BLaER1 treated with 17β-estradiol and CSF1 and Interleukin-3, amounts not matched to agents 10 nM and 100 nM (cell line): Measurements from ENCODE around the gene IFI30.

Experiments used
- H3K27ac ChIP-seq, 11 experiments: shearing (Covaris generic); formaldehyde crosslinking; 2 replicates each; pipeline ENCODE4 v1.8.1; 2022
- H3K27me3 ChIP-seq, 11 experiments: shearing (Covaris generic); formaldehyde crosslinking; 2 replicates each; pipeline ENCODE4 v1.8.1; 2022
- H3K36me3 ChIP-seq, 11 experiments: shearing (Covaris generic); formaldehyde crosslinking; 2 replicates each; pipeline ENCODE4 v1.8.1; 2022
- H3K4me1 ChIP-seq, 10 experiments: shearing (Covaris generic); formaldehyde crosslinking; 2 replicates each; pipeline ENCODE4 v1.8.1; 2022
- H3K4me2 ChIP-seq, 11 experiments: shearing (Covaris generic); formaldehyde crosslinking; 2 replicates each; pipeline ENCODE4 v1.8.1; 2022
- H3K4me3 ChIP-seq, 10 experiments: shearing (Covaris generic); formaldehyde crosslinking; 2 replicates each; pipeline ENCODE4 v1.8.1; 2022
- H3K9ac ChIP-seq, 11 experiments: shearing (Covaris generic); formaldehyde crosslinking; 2 replicates each; pipeline ENCODE4 v1.8.1; 2022
- H3K9me3 ChIP-seq, 11 experiments: shearing (Covaris generic); formaldehyde crosslinking; replicated peaks in 1 of 11; 2 replicates each; pipeline ENCODE4 v1.8.1; 2022
- H4K20me1 ChIP-seq, 11 experiments: shearing (Covaris generic); formaldehyde crosslinking; 2 replicates each; pipeline ENCODE4 v1.8.1; 2022
- Cebpa-rat ChIP-seq, 11 experiments: shearing (Covaris generic); IDR thresholded peaks; 2 replicates each; pipeline ENCODE4 v1.8.1; 2022

Gene IFI30

DNA sequence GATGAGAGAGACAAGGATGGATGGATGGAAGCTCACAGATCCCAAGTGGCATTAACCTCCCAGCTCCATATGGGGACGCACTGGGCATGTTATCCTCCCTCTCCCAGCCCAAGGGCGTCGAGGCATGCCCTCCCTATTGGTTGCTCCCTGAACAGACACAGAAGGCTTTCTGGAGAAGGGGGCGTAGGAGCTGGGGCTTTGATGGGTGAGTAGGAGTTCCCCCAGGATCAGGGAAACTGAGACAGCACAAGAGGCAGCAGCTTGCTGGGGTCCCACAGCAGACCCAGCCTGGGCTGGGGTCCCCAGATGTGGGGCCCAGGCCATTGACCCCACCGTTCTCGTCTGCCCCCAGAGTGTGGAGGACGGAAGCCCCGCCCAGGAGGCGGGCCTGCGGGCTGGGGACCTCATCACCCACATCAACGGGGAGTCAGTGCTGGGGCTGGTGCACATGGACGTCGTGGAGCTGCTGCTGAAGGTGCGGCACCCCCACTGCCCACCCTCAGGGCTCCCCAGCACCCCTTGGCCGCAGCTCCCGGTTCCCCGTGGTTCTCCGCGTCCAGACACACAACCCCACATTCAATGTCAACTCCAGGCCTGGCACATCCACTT, 28.1 kb upstream of the IFI30 start:
- no peak for TF ChIP-seq Cebpa-rat (IDR thresholded peaks at IDR 0.05)
- Histone ChIP-seq H3K36me3 (peaks cover 78 to 99% (median 85%) of the 10 kb centered on the region in 11 experiments), H3K27me3 (no peaks in the 10 kb centered on the region), H3K4me1 (no peaks in the 10 kb centered on the region), H3K4me3 (no peak overlapping the region), H3K27ac (no peak overlapping the region), H3K9ac (no peak overlapping the region), H3K4me2 (no peak overlapping the region), H4K20me1 (peaks cover 0 to 4% (median 0%) of the 10 kb centered on the region in 11 experiments; a peak in 3 of 22 replicates), H3K9me3 (no peaks in the 10 kb centered on the region)

DNA sequence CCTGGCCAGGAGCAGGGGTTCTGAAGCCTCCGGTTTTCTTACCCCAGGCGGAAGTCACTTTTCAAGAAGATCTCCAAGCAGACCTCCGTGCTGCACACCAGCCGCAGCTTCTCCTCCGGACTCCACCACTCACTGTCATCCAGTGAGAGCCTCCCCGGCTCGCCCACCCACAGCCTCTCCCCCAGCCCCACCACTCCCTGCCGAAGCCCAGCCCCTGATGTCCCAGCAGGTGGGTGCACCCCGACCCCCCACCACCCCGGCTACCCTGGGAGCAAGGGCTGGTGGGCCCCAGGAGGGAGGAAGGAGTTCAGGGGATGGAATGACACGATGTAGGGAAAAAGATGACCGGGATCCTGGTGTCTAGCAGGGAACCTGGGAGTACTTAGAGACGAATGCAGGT, 26.2 kb upstream of the IFI30 start:
- Histone ChIP-seq H3K27ac (no peak overlapping the region), H3K36me3 (peaks cover 59 to 82% (median 69%) of the 10 kb centered on the region in 11 experiments), H3K4me1 (peaks cover 11 to 16% (median 13%) of the 10 kb centered on the region in 10 experiments), H3K4me2 (no peak overlapping the region), H3K9me3 (no peaks in the 10 kb centered on the region), H3K27me3 (no peaks in the 10 kb centered on the region), H4K20me1 (peaks cover 0 to 4% (median 0%) of the 10 kb centered on the region in 11 experiments; a peak in 3 of 22 replicates), H3K9ac (no peak overlapping the region), H3K4me3 (no peak overlapping the region)
- TF ChIP-seq Cebpa-rat (IDR thresholded peaks at IDR 0.05), result no peak

DNA sequence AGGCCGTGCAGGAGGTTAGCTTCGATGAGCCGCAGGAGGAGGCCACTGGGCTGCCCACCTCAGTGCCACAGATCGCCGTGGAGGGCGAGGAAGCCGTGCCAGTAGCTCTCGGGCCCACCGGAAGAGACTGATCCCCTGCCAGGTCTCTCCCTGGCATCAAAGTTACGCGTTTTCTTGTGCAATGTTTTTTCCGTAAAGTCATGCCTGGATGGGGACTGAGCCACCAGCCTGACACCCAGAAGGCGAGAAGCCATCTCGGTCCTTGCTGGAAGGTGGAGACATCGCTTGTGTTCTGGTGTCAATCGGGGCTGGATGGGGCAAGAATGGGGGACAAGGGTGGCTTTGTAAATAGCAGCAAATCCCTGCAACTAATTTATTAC, 24.0 kb upstream of the IFI30 start:
- Histone ChIP-seq H3K27me3 (no peaks in the 10 kb centered on the region), H3K4me2 (no peak overlapping the region), H3K4me3 (no peak overlapping the region), H3K36me3 (peaks cover 37 to 61% (median 47%) of the 10 kb centered on the region in 11 experiments), H4K20me1 (peaks cover 0 to 12% (median 8%) of the 10 kb centered on the region in 11 experiments; a peak in 15 of 22 replicates), H3K27ac (no peak overlapping the region), H3K9ac (no peak overlapping the region), H3K4me1 (peaks cover 19 to 29% (median 24%) of the 10 kb centered on the region in 10 experiments), H3K9me3 (no peaks in the 10 kb centered on the region)
- no peak for TF ChIP-seq Cebpa-rat (IDR thresholded peaks at IDR 0.05)

DNA sequence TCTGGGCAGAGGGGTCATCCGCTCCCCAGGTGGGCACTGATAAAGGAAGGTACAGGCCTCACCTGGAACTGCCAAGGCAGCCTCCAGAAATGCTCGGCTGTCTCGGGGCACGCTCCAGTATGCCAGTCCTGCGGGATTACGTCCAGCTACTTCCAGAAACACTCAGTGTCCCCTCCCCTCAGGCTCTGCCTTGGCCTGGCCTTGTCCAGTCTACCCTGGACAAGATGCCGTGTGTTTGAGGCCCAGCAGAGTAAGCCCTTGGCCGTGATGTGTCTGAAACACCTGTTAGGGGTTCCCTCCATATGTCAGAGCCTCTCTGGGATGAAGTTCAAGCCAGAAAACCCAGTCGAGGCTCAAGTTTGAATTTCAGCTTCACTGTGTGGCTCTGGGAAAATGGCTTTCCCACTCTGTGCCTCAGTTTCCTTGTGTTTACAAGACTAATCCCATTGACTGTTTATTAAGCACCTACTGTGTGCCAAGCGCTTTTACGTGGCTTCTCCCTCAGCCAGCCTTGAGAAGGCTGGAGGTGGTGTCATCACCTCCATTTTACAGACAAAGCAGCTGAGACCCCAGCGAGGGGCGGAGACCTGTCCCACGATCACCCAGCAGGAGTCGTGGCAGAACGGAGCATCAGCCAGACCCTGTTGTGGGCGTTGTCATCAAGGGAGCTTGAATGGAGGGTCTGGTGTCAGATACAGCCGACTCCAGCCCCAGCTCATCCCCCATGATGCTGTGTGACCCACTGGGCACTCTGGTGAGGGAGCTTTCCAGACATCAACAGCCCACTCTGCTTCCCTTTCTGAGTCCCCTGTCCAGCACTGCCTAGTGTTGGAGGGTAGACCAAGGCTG, 22.6 kb upstream of the IFI30 start:
- Histone ChIP-seq H3K27ac (peak overlapping the region in 10 of 11 experiments; percentile 85 to 99 (median 96); a peak in 15 of 22 replicates), H3K36me3 (peaks cover 23 to 55% (median 41%) of the 10 kb centered on the region in 11 experiments), H3K4me1 (peaks cover 27 to 36% (median 30%) of the 10 kb centered on the region in 10 experiments), H3K27me3 (no peaks in the 10 kb centered on the region), H3K9ac (peak overlapping the region; percentile 83 to 98 (median 94); a peak in 19 of 22 replicates), H3K4me2 (peak overlapping the region; percentile 71 to 99 (median 98)), H4K20me1 (peaks cover 0 to 23% (median 12%) of the 10 kb centered on the region in 11 experiments; a peak in 14 of 22 replicates), H3K9me3 (no peaks in the 10 kb centered on the region), H3K4me3 (peak overlapping the region in 2 of 10 experiments; percentile 79 to 89; a peak in 1 of 20 replicates)
- no peak for TF ChIP-seq Cebpa-rat (IDR thresholded peaks at IDR 0.05)

DNA sequence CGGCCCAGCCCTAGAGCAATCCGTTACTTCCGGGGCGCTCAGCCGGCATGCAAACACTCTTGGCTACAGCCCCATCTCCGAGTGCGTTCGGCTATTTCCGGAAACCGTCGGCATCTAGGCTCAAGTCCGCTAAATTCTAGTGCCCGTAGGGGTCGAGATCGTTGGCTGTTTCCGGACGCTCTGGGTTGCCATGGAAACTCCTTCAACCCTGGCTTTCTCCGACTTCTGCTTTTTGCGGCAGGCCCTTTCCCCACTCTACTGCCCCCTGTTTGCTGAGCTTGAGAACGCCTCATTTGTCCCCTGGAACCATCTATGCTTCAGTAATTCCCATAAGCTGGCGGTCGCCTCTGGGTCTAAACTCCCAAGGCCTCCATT, 21.2 kb upstream of the IFI30 start:
- peaks cover 10 to 51% (median 35%) of the 10 kb centered on the region in 11 experiments; a peak in 21 of 22 replicates for H3K36me3 ChIP-seq
- peak overlapping the region; percentile 71 to 99 (median 98) for H3K4me2 ChIP-seq
- H3K27me3 ChIP-seq, result no peaks in the 10 kb centered on the region
- peak overlapping the region; percentile 83 to 98 (median 94) for H3K9ac ChIP-seq
- peak overlapping the region; percentile 85 to 99 (median 95) for H3K27ac ChIP-seq
- H4K20me1 ChIP-seq, result peaks cover 0 to 37% (median 18%) of the 10 kb centered on the region in 11 experiments; a peak in 15 of 22 replicates
- TF ChIP-seq Cebpa-rat (IDR thresholded peaks at IDR 0.05), result no peak
- H3K4me1 ChIP-seq, result peaks cover 40 to 50% (median 45%) of the 10 kb centered on the region in 10 experiments
- H3K9me3 ChIP-seq, result no peaks in the 10 kb centered on the region
- peak overlapping the region; percentile 74 to 92 (median 84) for H3K4me3 ChIP-seq

DNA sequence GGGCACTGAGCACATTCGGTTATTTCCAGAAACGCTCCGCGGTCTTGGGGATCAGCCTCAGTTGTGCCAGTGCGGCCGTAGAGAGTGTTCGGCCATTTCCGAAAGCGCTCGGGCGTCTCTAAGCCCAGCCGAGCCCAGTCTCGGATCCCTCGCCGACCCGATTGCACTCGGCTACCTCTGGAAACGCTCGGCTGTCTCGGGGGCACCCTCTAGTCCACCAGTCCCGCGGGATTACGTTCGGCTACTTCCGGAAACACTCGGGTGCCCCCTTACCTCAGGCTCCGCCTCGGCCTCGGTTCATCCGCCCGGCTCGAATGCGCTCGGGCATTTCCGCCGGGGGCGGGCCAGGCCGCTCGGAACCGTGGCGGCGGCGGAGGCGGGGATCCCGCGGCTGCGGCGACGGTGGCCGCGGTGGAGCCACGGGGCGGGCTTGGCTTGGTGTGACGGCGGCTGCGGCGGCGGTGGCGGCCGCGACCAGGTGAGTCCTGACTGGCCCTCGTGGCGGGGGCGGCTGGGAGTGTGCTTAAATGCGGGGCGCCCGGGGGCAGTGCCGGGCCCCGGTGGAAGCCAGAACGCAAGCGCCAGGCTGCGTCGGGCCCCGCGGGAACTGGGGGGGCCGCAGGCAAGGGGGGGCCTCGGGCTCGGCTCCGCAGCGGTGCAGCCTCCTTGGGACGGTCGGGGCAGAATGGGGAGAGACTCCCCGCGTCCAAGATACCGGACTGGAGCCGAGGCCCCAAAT, 20.6 kb upstream of the IFI30 start, which contains the start of gene PIK3R2:
PIK3R2 (plus strand) TSS at position 347 of the 739 bp plus-strand sequence. CDS start 2,717 bp downstream, outside the sequence.
- no peaks in the 10 kb centered on the region for H3K27me3 ChIP-seq
- H3K9ac ChIP-seq, result peak within 1 kb of the TSS; percentile 83 to 98 (median 94)
- H3K36me3 ChIP-seq, result peaks cover 7 to 51% (median 30%) of the 10 kb centered on the region in 11 experiments; a peak in 20 of 22 replicates
- no peak for TF ChIP-seq Cebpa-rat (IDR thresholded peaks at IDR 0.05)
- H3K4me3 ChIP-seq, result peak within 1 kb of the TSS; percentile 74 to 92 (median 84)
- peaks cover 44 to 55% (median 48%) of the 10 kb centered on the region in 10 experiments for H3K4me1 ChIP-seq
- H3K27ac ChIP-seq, result peak within 1 kb of the TSS; percentile 85 to 99 (median 95)
- H3K9me3 ChIP-seq, result no peaks in the 10 kb centered on the region
- H3K4me2 ChIP-seq, result peak within 1 kb of the TSS; percentile 91 to 100 (median 99)
- peaks cover 0 to 42% (median 18%) of the 10 kb centered on the region in 11 experiments; a peak in 15 of 22 replicates for H4K20me1 ChIP-seq

DNA sequence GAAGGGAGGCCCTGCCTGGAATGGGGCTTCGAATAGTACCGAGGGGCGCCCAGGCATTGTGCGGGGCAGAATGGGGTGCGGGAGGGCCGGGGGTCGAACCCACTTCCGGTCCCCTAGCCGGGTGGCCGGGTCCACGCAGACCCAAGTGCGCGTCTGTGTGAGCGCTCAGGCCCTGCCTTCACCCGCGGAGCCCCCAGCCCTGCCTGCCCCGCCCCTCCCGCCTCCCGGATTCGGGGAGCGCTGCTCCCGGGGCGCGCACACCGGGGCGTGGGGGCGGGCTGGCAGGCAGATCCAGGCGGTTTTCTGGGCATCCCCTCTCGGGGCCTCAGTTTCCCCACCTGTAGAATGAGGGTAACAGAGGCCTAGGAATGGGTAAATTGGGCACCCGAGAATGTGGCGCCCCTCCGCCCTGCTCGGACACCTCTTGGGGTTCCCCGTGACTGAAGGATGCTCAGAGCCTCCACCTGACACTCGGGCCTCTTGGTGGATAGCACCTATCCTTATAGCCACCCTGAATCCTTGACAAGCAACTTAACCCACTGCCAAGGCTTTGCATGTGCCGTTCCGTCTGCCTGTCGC, 20.0 kb upstream of the IFI30 start:
- peak overlapping the region; percentile 91 to 100 (median 99) for H3K4me2 ChIP-seq
- H3K36me3 ChIP-seq, result peaks cover 4 to 49% (median 30%) of the 10 kb centered on the region in 11 experiments; a peak in 20 of 22 replicates
- peak overlapping the region; percentile 74 to 92 (median 84) for H3K4me3 ChIP-seq
- peaks cover 0 to 42% (median 18%) of the 10 kb centered on the region in 11 experiments; a peak in 15 of 22 replicates for H4K20me1 ChIP-seq
- peak overlapping the region; percentile 83 to 98 (median 94) for H3K9ac ChIP-seq
- peak overlapping the region; percentile 85 to 99 (median 95) for H3K27ac ChIP-seq
- TF ChIP-seq Cebpa-rat (IDR thresholded peaks at IDR 0.05), result no peak
- peaks cover 44 to 55% (median 48%) of the 10 kb centered on the region in 10 experiments for H3K4me1 ChIP-seq
- H3K27me3 ChIP-seq, result no peaks in the 10 kb centered on the region
- no peaks in the 10 kb centered on the region for H3K9me3 ChIP-seq
